Left ventricle myocardium inferior (tissue), 1 donor: ENCODE data around the gene SMCO4. TPM values are rescaled to one million over a fixed set of nuclear protein-coding genes. Genes with fewer than 3 reads are reported as not detected.

ENCODE experiments used
- DNase-seq: peaks from one replicate; pipeline ENCODE4 v3.0.0-alpha.2; 2020
- H3K27ac ChIP-seq: fragments of 200-600 bp; replicated peaks from 2 replicates; pipeline ENCODE4 v1.8.0; 2021
- H3K27me3 ChIP-seq: fragments of 200-600 bp; 2 replicates; pipeline ENCODE4 v1.8.0; 2021; ENCODE audit warnings: low read depth
- H3K36me3 ChIP-seq: fragments of 200-600 bp; 2 replicates; pipeline ENCODE4 v1.8.0; 2021
- H3K4me1 ChIP-seq: fragments of 200-600 bp; 2 replicates; pipeline ENCODE4 v1.8.0; 2021
- H3K4me3 ChIP-seq: fragments of 200-600 bp; 2 replicates; pipeline ENCODE4 v1.8.0; 2021; ENCODE audit warnings: mild to moderate bottlenecking, moderate library complexity
- H3K9me3 ChIP-seq: fragments of 200-600 bp; replicated peaks from 2 replicates; pipeline ENCODE4 v1.8.0; 2021
- intact Hi-C: fragments of 100-400 bp; cut with micrococcal nuclease; formaldehyde crosslinking; loops from one replicate; pipeline ENCODE4 v1.11.0; 2022
- total RNA-seq: library from RNA; stranded (reverse); fragmentation: NEBNext Ultra II Directional; extraction: Animal tissue kit (Norgen Biotek cat#: 25700); gene quantifications from one replicate; pipeline ENCODE4 v1.2.1, GENCODE V29; 2021
- TF ChIP-seq, protein P1 (sequence below): fragments of 200-600 bp; IDR thresholded peaks from 2 replicates; pipeline ENCODE4 v1.8.0; 2021; ENCODE audit warnings: antibody characterized with exemption, mild to moderate bottlenecking, borderline replicate concordance
- donor health status: DM: no; HTN: yes; CAD: no; lungs with severe emphysema.

The SMCO4 gene
- total RNA-seq, 1 donor from 2014 or later: 57.6 TPM

GRCh38 chr11:93568726-93569125 is 25.5 kb upstream of the SMCO4 start:
- peaks cover 20% of the 10 kb centered on the region for H3K4me1 ChIP-seq
- no peak overlapping the region for H3K4me3 ChIP-seq
- no peaks in the 10 kb centered on the region for H3K27me3 ChIP-seq
- H3K9me3 ChIP-seq: no peaks in the 10 kb centered on the region
- H3K36me3 ChIP-seq: no peaks in the 10 kb centered on the region
- no peak overlapping the region for H3K27ac ChIP-seq
- TF ChIP-seq, protein P1, sequence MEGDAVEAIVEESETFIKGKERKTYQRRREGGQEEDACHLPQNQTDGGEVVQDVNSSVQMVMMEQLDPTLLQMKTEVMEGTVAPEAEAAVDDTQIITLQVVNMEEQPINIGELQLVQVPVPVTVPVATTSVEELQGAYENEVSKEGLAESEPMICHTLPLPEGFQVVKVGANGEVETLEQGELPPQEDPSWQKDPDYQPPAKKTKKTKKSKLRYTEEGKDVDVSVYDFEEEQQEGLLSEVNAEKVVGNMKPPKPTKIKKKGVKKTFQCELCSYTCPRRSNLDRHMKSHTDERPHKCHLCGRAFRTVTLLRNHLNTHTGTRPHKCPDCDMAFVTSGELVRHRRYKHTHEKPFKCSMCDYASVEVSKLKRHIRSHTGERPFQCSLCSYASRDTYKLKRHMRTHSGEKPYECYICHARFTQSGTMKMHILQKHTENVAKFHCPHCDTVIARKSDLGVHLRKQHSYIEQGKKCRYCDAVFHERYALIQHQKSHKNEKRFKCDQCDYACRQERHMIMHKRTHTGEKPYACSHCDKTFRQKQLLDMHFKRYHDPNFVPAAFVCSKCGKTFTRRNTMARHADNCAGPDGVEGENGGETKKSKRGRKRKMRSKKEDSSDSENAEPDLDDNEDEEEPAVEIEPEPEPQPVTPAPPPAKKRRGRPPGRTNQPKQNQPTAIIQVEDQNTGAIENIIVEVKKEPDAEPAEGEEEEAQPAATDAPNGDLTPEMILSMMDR: no peak
- intact Hi-C loops: no loop called here
- no peak for DNase-seq

GRCh38 chr11:93567401-93567895 is 24.3 kb upstream of the SMCO4 start:
- H3K27ac ChIP-seq: peak overlapping the region; percentile 66
- TF ChIP-seq, protein P1: no peak
- no peaks in the 10 kb centered on the region for H3K27me3 ChIP-seq
- peak; percentile 74 for DNase-seq
- no peaks in the 10 kb centered on the region for H3K36me3 ChIP-seq
- peaks cover 20% of the 10 kb centered on the region for H3K4me1 ChIP-seq
- H3K4me3 ChIP-seq: no peak overlapping the region
- no peaks in the 10 kb centered on the region for H3K9me3 ChIP-seq
- intact Hi-C loops: no loop called here

GRCh38 chr11:93564895-93565294 is 21.7 kb upstream of the SMCO4 start:
- no peak overlapping the region for H3K27ac ChIP-seq
- H3K4me3 ChIP-seq: no peak overlapping the region
- H3K36me3 ChIP-seq: no peaks in the 10 kb centered on the region
- intact Hi-C loops: no loop called here
- no peak for DNase-seq
- peaks cover 16% of the 10 kb centered on the region for H3K4me1 ChIP-seq
- TF ChIP-seq, protein P1: no peak
- no peaks in the 10 kb centered on the region for H3K27me3 ChIP-seq
- H3K9me3 ChIP-seq: no peaks in the 10 kb centered on the region

DNA sequence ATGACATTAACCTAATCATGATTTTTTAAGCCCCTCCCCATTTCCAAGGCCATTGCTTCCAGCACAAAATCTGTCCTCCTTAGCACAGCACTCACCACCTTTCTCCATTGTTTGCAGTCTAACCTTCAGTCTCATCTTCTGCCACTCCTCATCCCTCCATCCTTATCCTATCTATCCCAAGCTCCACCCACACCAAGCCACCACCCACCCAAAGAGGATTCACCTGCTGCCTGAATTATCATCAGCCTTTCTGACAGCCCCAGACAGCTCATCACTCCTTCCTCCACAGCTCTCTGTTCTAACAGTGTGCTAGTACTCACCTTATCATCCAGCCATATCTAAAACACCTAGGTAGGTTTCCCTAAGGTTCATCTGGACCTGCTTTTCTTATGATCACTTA is 20.7 kb upstream of the SMCO4 start:
- H3K9me3 ChIP-seq: no peaks in the 10 kb centered on the region
- no peaks in the 10 kb centered on the region for H3K27me3 ChIP-seq
- no peak overlapping the region for H3K27ac ChIP-seq
- intact Hi-C loops: no loop called here
- TF ChIP-seq, protein P1: no peak
- no peak overlapping the region for H3K4me3 ChIP-seq
- DNase-seq: no peak
- H3K4me1 ChIP-seq: peaks cover 14% of the 10 kb centered on the region
- H3K36me3 ChIP-seq: no peaks in the 10 kb centered on the region

DNA sequence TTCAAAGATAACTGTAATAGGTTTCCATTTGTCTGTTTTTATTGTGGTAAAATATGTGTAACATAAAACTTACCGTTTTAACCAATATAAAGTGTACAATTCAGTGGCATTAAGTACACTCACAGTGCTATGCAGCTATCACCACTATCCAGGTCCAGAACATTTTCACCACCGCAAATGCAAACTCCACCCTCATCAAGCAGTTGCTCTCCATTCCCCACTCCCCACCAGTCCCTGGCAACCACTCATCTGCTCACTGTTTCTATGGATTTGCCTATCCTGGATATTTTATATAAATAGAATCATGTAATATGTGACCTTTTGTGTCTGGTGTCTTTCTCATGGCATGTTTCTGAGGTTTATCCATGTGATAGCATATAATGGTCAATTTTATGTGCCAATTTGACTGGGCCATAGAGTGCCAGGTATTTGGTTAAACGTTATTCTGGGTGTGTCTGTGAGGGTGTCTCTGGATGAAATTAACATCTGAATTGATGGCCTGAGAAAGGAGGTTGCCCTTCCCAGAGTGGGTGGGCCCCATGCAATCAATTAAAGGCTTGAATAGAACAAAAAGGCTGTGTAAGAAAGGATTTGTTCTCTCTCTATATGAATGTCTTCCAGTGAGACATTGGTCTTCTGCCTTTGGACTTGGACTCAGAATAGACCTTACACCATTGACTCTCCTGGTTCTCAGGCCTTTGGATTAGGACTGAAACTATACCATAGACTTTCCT is 17.2 kb upstream of the SMCO4 start:
- intact Hi-C loops: no loop called here

More for the DNA sequence above, 17.2 kb upstream of the SMCO4 start:
- Histone ChIP-seq H3K4me1 (no peaks in the 10 kb centered on the region), H3K27ac (no peak overlapping the region), H3K36me3 (no peaks in the 10 kb centered on the region), H3K9me3 (no peaks in the 10 kb centered on the region), H3K27me3 (no peaks in the 10 kb centered on the region), H3K4me3 (no peak overlapping the region)
- TF ChIP-seq, protein P1: no peak
- DNase-seq: no peak
